Peyer's patch (tissue), 4 donors: ENCODE results near the gene CORO2A.

Source experiments
- POLR2A ChIP-seq, 2 donors: fragments of 450-650 bp; IDR thresholded peaks; one replicate each; pipeline ENCODE4 v1.5.1; 2017; ENCODE audit warnings: antibody characterized with exemption in 2 of 2, mild to moderate bottlenecking in 2 of 2, moderate library complexity in 2 of 2
- TF ChIP-seq, protein P1 (sequence below), 6 experiments: fragments of 450-650 bp in 4 of 6; fragments of 200-600 bp in 2 of 6; sonication (generic) in 1 of 6; IDR thresholded peaks; one replicate each; pipeline ENCODE4 v1.5.1; 2017 to 2019; ENCODE audit warnings: antibody characterized with exemption in 6 of 6, mild to moderate bottlenecking in 3 of 6, moderate library complexity in 1 of 6

DNA sequence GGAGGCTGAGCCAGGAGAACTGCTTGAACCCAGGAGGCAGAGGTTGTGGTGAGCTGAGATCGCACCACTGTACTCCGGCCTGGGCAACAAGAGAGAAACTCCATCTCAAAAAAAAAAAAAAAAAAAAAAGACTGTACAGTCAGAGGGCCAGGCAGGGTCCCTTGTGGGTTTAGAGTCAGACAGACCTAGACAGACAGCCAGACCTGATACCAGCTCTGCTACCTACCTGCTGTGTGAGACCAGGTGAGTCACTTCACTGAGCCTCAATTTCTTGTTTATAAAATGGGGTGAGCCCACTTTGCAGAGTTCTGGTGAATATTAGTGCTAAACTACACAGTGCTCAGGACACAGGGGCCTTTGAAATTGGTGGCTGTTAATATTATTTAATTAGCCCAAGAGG, 93.1 kb downstream of the CORO2A start:
- TF ChIP-seq, protein P1, sequence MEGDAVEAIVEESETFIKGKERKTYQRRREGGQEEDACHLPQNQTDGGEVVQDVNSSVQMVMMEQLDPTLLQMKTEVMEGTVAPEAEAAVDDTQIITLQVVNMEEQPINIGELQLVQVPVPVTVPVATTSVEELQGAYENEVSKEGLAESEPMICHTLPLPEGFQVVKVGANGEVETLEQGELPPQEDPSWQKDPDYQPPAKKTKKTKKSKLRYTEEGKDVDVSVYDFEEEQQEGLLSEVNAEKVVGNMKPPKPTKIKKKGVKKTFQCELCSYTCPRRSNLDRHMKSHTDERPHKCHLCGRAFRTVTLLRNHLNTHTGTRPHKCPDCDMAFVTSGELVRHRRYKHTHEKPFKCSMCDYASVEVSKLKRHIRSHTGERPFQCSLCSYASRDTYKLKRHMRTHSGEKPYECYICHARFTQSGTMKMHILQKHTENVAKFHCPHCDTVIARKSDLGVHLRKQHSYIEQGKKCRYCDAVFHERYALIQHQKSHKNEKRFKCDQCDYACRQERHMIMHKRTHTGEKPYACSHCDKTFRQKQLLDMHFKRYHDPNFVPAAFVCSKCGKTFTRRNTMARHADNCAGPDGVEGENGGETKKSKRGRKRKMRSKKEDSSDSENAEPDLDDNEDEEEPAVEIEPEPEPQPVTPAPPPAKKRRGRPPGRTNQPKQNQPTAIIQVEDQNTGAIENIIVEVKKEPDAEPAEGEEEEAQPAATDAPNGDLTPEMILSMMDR (IDR thresholded peaks at IDR 0.05), result no peak
- TF ChIP-seq POLR2A (IDR thresholded peaks at IDR 0.05), result no peak
